Effector CD8-positive, alpha-beta T cell (primary cell): ENCODE measurements around the gene WARS2.

Experiments
- DNase-seq: peaks from one replicate; lab custom pipeline; 2025; lab: John Stamatoyannopoulos, UW

WARS2 gene

GRCh38 chr1:119083479-119083878 is 57.0 kb downstream of the WARS2 start:
- DNase-seq: no peak

- DNase-seq: no peak
Observed at GRCh38 chr1:119081700-119082099, 58.8 kb downstream of the WARS2 start.

DNA sequence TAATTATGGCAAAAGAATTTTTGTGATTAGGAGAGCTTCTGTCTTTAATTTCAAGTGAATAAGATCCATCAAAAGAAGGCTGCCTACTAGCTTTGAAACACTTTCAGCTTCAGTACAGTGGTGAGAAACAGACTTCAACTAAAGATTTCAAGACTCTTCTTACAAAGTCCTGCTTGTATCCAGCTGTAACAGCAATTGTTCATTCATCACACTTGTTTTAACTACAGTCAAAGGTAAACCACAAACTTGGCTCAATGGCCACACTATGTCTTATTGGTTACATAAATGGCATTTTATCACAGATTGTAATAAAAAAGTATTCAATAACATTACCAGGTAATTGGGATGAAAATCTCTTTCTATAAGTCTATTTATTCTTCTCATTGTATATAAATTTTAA is 59.2 kb downstream of the WARS2 start:
- DNase-seq: no peak

DNA sequence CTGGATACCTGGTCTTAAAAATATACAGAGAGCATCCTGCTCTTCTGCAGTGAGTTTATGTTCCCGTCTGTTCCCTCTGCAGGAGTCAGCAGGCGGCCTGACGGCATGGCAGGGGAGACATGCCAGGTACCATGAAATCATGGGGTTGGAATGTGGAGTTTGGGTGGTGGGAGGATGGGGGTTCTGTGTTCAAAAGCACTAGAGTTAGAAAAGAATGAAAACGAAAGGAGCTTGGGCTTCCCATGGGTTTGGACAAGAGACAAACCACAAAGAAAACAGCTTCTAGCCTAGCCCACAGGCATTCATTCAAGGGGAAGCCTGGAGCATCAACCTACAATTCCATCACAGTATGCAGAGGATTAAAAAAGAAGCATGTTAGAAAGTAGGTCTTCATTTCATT is 59.9 kb downstream of the WARS2 start:
- DNase-seq: no peak

DNA sequence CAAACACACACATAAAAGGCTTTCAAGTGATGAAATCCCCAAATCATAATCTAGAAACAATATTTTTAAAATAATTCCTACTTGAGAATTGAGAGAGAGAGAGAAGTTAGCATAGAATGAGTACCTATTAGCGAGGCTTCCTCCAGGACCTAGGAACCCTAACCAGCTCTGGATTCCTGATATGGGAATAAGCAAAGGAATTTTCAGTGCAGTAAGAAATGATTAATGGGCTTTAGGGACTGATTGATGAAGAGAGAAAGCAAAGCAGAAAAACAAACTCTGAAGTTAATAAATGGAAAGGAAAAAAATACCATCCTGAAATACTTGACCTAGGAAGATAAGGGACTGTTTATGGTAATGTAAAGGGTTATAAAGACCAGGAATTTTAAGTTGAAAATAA is 60.6 kb downstream of the WARS2 start:
- DNase-seq: no peak

DNA sequence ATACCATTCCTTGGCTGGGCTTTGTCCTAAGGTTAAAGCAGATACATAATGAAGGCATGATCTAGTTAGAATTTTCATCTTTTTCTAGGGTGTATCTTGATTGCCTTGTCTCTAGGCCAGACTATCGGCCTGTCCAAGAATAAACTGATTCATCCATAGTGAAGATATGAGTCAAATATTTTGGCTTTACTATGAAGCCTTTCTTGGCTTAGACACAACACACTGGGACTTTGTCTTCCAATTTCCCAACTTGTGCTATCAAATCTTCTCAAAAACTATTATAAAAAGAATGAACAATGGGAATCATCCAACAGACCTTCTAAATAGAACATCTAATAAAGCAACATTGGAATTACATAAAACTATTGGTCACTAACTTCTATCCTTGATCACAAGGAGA is 64.8 kb downstream of the WARS2 start:
- no peak for DNase-seq

DNA sequence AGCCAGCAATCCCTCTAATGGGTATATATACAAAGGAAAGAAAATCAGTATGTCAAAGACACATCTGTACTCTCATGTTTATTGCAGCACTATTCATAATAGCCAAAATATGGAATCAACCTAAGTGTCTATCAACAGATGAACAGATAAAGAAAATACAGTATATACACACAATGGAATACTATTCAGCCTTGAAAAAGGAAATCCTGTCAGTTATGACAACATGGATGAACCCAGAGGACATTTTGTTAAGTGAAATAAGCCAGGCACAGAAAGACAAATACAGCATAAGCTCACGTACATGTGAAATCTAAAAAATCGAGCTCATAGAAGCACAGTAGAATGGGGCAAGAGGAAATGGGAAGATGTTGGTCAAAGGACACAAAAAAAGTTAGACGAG is 69.1 kb downstream of the WARS2 start:
- no peak for DNase-seq

DNA sequence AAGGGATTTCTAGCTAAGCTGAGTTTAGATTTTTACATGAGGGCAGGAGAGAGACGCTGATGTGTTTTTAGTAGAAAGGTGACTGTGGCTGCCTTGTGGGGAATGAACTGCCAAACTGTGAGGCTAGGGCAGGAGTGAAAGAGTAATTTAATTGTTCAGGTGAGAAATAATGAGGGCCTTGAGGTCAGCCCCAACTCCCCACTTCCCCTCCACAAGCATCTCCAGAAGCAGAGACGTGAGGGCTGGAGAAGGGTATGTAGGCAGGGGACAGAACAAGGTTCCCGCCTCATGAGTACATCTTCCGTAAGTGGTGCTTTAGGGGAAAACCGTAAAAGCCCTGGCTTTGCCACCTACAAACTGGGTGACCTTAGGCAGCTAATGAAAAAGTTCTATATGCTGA is 70.8 kb downstream of the WARS2 start:
- no peak for DNase-seq

GRCh38 chr1:119068427-119068826 is 72.0 kb downstream of the WARS2 start:
- no peak for DNase-seq

GRCh38 chr1:119061700-119062099 is 78.8 kb downstream of the WARS2 start:
- DNase-seq: no peak

DNA sequence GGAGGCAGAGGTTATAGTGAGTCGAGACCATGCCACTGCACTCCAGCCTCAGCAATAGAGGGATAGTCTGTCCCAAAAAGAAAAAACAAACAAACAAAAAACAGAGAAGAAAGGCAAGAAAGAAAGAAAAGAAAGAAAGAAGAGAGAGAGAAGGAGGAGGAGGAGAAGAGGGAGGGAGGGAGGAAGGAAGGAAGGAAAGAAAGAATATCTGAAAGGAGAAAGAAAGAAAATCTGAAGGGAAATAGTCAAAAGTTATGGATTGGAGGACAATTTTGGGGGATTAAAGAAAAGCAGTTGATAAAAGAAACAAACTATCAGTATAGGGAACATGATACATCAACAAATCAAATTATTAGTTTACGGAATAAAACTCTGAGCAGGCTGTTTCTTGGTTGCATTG is 84.9 kb downstream of the WARS2 start:
- DNase-seq: no peak

DNA sequence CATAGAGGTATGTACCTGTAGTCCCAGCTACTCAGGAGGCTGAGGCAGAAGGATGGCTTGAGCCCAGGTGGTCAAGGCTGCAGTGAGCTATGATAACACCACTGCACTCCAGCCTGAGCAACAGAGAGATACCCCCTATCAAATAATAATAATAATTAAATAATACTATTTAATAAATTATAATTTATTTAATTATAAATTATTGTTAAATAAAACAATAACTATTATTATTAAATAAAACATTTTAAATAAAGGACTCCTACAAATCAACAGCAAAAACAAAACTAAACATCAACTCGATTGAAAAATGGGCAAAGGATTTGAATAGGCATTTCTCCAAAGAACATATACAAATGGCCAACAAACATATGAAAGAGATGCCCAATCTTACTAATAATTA is 86.5 kb downstream of the WARS2 start:
- DNase-seq: no peak

GRCh38 chr1:119052267-119052666 is 88.2 kb downstream of the WARS2 start:
- DNase-seq: no peak

GRCh38 chr1:119048624-119049404 is 91.6 kb downstream of the WARS2 start:
- DNase-seq: no peak

DNA sequence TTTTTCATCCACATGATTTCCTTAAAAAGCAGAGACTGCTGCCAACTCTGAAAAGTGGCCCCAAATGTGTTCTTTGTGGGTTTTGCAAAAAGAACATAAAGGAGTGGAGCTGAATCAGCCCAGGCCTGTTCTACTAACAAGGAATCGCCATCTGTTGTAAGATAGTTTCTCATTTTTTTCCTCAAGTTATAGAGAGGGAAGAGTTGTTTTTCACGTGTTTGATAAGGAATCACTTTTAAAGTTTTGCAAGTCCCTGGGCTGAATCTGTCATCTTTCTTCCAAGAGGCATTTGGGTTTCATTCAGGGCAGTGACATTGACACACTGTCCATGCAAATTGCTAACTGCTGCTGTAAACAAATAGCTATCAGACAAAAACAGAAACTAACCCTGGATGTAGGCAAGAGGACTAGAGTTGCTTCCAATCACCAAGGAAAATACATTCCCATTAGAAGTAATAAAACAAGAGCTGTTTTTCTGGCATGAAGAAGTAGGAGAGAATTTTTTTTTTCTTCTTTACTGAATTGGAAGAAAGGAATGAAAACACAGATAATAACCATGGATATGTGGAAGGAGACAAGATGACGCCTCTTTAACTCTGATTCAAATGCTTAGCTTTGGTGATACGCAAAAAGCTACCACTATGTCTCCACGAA is 93.5 kb downstream of the WARS2 start:
- DNase-seq: no peak

- DNase-seq: no peak
Observed at GRCh38 chr1:119046429-119046784, 94.0 kb downstream of the WARS2 start.

GRCh38 chr1:119045096-119045746 is 95.2 kb downstream of the WARS2 start:
- DNase-seq: no peak

DNA sequence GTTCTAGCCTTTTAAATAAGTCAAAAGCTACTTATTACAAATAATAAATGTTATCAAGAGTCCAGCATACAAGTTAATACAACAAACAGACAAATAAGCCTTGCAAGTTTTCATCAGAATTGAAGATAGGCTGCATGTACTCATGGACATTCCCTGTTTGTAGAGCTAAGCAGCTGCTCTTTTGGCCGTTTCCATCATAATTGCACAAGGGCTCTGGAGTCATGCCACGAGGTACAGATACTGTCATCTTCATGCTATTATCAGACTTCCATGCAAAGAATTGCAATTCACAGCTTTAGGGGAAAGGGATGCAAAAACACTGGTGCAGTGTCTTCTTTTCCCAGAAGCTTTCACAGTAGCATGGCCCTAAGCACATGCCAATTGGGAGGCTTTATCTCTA is 99.5 kb downstream of the WARS2 start:
- DNase-seq: no peak

DNA sequence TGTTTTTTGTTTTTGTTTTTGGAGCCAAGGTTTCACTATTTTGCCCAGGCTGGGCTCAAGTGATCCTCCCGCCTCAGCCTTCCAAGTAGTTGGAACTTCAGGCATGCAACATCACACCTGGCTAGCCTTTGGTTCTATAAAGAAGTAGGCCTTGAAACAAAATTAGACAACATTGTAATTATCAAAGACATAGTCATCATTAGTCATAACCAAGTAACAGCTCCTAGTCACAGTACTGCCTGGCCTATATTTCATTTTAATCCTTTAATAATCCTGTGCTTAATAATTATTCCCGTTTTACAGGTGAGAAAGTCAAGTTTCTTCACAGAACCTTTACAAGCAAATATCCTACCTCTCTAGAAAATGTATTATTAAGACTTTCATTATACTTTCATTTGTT is 100.0 kb downstream of the WARS2 start:
- no peak for DNase-seq

DNA sequence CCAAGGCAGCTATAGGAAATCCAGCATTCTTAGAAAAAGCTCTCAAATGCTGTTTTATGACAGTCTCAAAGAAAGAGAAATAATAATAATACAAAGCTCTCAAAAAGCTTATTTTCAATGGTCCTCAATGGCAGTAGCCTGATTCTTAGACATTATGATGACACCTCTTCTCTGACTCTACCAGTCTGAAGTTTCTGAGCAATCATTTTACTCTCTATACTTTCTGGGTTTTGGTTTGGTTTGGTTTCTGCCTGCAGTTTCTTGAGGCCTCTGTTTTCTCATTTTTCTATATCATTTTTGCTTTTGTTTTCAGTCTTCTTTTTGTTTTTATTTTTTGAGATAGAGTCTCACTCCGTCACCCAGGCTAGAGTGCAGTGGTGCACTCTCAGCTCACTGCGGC is 102.1 kb downstream of the WARS2 start:
- no peak for DNase-seq

DNA sequence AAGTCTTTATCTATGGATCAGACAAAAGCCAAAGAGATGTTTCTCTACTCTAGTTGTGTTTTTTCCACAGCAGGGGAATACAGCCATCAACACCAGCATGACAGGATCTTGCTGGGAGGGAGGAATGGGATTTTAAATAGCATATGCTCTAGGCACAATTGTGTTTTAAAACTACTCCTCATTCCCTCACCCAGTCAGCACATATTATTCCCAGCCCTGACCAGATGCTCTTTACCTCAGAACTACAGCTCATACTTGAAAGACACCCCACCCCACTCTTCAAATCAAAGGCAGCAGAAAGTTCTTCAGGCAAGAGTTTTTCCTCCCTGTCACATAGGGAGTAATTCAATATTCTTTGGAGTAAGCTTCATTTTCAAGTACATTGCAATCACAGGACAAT is 106.1 kb downstream of the WARS2 start:
- no peak for DNase-seq

GRCh38 chr1:119032986-119033385 is 107.5 kb downstream of the WARS2 start:
- DNase-seq: no peak

- DNase-seq: no peak
Observed at GRCh38 chr1:119027759-119028158, 112.7 kb downstream of the WARS2 start.
